Glutamatergic neuron (in vitro differentiated cells): Measurements from ENCODE around the gene MAMDC4. TPM values are rescaled to one million over a fixed set of nuclear protein-coding genes. Genes with fewer than 3 reads are reported as not detected.
"Not testable (repeated sequence)": the region's sequence is repeated elsewhere in the genome, so short reads cannot be mapped to it uniquely, and the experiment has no call there.

Experiments
- DNase-seq: peaks from one replicate; pipeline ENCODE4 v3.0.0; 2022
- H3K27ac Mint-ChIP-seq: one replicate; pipeline ENCODE4 v1.8.0; 2020; ENCODE audit warnings: mild to moderate bottlenecking, mixed read lengths, inconsistent platforms; ENCODE audit not compliant: unreplicated experiment
- H3K27me3 Mint-ChIP-seq: one replicate; pipeline ENCODE4 v1.8.0; 2020; ENCODE audit warnings: mild to moderate bottlenecking, moderate library complexity, mixed read lengths, inconsistent platforms; ENCODE audit not compliant: unreplicated experiment
- H3K36me3 Mint-ChIP-seq: one replicate; pipeline ENCODE4 v1.8.0; 2020; ENCODE audit warnings: mild to moderate bottlenecking, mixed read lengths, inconsistent platforms; ENCODE audit not compliant: unreplicated experiment
- H3K4me1 Mint-ChIP-seq: one replicate; pipeline ENCODE4 v1.8.0; 2020; ENCODE audit warnings: mild to moderate bottlenecking, low read depth, mixed read lengths, inconsistent platforms; ENCODE audit not compliant: unreplicated experiment
- H3K4me3 Mint-ChIP-seq: one replicate; pipeline ENCODE4 v1.8.0; 2020; ENCODE audit warnings: mild to moderate bottlenecking, mixed read lengths, inconsistent platforms; ENCODE audit not compliant: unreplicated experiment
- H3K9me3 Mint-ChIP-seq: one replicate; pipeline ENCODE4 v1.8.0; 2020; ENCODE audit warnings: mild to moderate bottlenecking, moderate library complexity, mixed read lengths, inconsistent platforms; ENCODE audit not compliant: unreplicated experiment
- total RNA-seq: library from RNA; stranded (reverse); fragmentation: NEBNext Ultra II Directional; extraction: Animal tissue kit (Norgen Biotek cat#: 25700); gene quantifications from one replicate; pipeline ENCODE4 v1.2.1, GENCODE V29; 2021; ENCODE audit not compliant: unreplicated experiment
- TF ChIP-seq, protein P1 (sequence below): fragments of 200-600 bp; sonication (generic); IDR thresholded peaks from one replicate; pipeline ENCODE4 v1.5.0; 2021; ENCODE audit not compliant: partially characterized antibody, unreplicated experiment

Gene MAMDC4
- total RNA-seq, 1 donor from 2014 or later: 17.6 TPM

- peaks cover 11% of the 10 kb centered on the region for H3K9me3 Mint-ChIP-seq
- H3K36me3 Mint-ChIP-seq: no peaks in the 10 kb centered on the region
- H3K4me1 Mint-ChIP-seq: peaks cover 15% of the 10 kb centered on the region
- H3K4me3 Mint-ChIP-seq: no peak overlapping the region
- DNase-seq: no peak
- TF ChIP-seq, protein P1, sequence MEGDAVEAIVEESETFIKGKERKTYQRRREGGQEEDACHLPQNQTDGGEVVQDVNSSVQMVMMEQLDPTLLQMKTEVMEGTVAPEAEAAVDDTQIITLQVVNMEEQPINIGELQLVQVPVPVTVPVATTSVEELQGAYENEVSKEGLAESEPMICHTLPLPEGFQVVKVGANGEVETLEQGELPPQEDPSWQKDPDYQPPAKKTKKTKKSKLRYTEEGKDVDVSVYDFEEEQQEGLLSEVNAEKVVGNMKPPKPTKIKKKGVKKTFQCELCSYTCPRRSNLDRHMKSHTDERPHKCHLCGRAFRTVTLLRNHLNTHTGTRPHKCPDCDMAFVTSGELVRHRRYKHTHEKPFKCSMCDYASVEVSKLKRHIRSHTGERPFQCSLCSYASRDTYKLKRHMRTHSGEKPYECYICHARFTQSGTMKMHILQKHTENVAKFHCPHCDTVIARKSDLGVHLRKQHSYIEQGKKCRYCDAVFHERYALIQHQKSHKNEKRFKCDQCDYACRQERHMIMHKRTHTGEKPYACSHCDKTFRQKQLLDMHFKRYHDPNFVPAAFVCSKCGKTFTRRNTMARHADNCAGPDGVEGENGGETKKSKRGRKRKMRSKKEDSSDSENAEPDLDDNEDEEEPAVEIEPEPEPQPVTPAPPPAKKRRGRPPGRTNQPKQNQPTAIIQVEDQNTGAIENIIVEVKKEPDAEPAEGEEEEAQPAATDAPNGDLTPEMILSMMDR: no peak
- peaks cover 18% of the 10 kb centered on the region for H3K27me3 Mint-ChIP-seq
- H3K27ac Mint-ChIP-seq: peak overlapping the region; percentile 33
These were observed 14.8 kb upstream of the MAMDC4 start for GRCh38 chr9:136837146-136837855.

GRCh38 chr9:136837856-136838277 lies 14.3 kb upstream of the MAMDC4 start:
- H3K27ac Mint-ChIP-seq, H3K36me3 Mint-ChIP-seq, H3K9me3 Mint-ChIP-seq, H3K4me3 Mint-ChIP-seq, DNase-seq: not testable (repeated sequence)
- H3K27me3 Mint-ChIP-seq: peaks cover 15% of the 10 kb centered on the region
- H3K4me1 Mint-ChIP-seq: peaks cover 15% of the 10 kb centered on the region

- Mint-ChIP-seq H3K4me3 (no peak overlapping the region), H3K36me3 (no peaks in the 10 kb centered on the region), H3K9me3 (peaks cover 12% of the 10 kb centered on the region), H3K27me3 (peaks cover 17% of the 10 kb centered on the region), H3K4me1 (peaks cover 15% of the 10 kb centered on the region), H3K27ac (no peak overlapping the region)
- TF ChIP-seq, protein P1: no peak
- DNase-seq: no peak
These were observed 13.6 kb upstream of the MAMDC4 start for GRCh38 chr9:136838314-136839228.

DNA sequence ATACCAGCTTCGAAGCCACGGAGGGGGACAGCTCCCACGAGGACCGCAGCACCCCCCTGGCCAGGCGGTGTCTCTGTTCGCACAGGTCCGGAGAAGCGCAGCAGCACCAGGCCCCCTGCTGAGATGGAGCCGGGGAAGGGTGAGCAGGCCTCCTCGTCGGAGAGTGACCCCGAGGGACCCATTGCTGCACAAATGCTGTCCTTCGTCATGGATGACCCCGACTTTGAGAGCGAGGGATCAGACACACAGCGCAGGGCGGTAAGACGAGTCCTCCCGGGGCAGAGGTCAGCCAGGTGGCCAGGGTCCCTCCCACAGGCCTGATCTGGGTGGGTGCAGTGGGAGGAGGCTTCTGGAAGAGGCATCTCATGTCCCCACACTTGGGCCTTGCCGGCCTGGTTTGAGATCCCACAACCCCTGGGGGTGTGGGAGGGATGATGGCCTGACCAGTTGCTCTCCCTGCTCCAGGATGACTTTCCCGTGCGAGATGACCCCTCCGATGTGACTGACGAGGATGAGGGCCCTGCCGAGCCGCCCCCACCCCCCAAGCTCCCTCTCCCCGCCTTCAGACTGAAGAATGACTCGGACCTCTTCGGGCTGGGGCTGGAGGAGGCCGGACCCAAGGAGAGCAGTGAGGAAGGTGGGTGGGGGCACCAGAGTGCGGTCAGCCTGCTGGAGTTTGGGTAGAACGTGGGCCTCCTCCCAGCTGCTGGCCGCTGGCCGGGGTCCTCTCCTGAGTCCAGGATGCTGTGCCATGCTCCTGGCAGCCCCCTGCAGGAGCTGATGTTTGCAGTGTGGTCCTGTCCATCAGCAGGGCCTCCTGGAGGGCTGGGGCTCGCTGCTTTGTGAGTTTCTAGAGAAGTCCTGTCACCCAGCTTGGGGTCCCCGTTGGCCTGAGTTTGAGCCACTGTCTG lies 12.7 kb upstream of the MAMDC4 start:
- no peaks in the 10 kb centered on the region for H3K36me3 Mint-ChIP-seq
- TF ChIP-seq, protein P1: no peak
- peak overlapping the region; percentile 83 for H3K27ac Mint-ChIP-seq
- H3K9me3 Mint-ChIP-seq: peaks cover 7% of the 10 kb centered on the region
- DNase-seq: no peak
- H3K4me3 Mint-ChIP-seq: peak overlapping the region; percentile 47
- peaks cover 11% of the 10 kb centered on the region for H3K27me3 Mint-ChIP-seq
- peaks cover 9% of the 10 kb centered on the region for H3K4me1 Mint-ChIP-seq
